PFSK-1 (cell line): Measurements from ENCODE around the gene PALD1.

Source experiments
- FOXP2 ChIP-seq: optimal IDR thresholded peaks from 2 replicates; pipeline ENCODE3; 2011; ENCODE audit warnings: borderline replicate concordance, control low read depth, inconsistent platforms; ENCODE audit not compliant: insufficient read depth; ENCODE audit errors: extremely low read length, extremely low read depth
- POLR2AphosphoS5 ChIP-seq: IDR thresholded peaks from 2 replicates; pipeline ENCODE4 v1.6.1; 2012; ENCODE audit warnings: low read depth, mild to moderate bottlenecking, control low read depth, low read length, moderate library complexity
- SIN3A ChIP-seq: IDR thresholded peaks from 2 replicates; pipeline ENCODE4 v1.6.1; 2012; ENCODE audit warnings: mild to moderate bottlenecking, low read length, moderate library complexity, borderline replicate concordance; ENCODE audit not compliant: insufficient read depth
- TAF1 ChIP-seq: IDR thresholded peaks from 2 replicates; pipeline ENCODE4 v1.6.1; 2012; ENCODE audit warnings: low read length, control low read depth, borderline replicate concordance; ENCODE audit not compliant: insufficient read depth

DNA sequence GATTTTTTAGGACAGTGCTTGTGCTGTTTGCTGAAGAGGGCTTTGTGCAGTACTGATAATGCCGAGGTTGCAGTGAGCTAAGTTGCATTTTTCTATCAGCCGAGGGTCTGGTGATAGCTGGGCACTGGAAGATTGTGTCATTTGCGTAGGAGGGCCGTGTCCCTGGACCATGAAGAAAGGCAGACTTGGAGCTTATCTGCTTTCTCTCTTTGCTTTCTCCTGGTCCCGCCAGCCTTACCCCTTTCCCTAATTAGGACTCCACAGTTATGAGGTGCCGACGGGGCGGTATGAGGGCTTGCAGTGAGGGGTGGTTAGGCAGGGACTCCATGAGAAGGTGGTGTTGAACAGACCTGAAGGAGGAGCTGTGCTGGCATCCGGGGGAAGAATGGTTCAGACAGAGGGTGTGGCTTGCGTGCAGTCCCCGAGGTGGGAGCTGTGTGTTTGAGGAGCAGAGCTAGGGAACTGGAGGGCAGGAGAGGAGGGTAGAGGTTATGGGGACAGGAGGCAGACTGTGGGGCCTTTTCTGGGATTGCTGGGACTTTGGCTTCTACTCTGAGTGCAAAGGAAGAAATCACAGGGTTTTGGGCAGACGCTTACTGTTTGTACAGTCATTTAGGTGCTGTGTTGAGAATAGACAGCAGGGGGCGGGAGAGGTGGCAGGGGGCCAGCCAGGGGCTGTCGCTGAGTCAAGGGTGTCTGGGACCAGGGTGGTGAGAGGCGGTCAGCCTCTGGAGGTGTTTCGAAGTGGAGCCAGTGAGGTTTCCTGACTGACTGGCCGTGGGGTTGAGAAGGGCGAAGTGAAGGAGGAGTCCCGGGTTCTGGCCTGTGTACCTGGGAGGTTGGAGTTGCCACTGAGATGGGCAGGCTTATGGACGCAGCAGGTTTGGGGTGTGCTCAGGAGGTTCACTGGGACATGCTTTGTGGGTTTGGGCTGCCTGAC lies 80.6 kb downstream of the PALD1 start:
- no peak for TF ChIP-seq FOXP2
- TF ChIP-seq SIN3A = no peak
- no peak for TF ChIP-seq POLR2AphosphoS5
- TF ChIP-seq TAF1 = no peak
